HG03520 (cell line): ENCODE data around the gene RANBP3.

Experiments used
- ATAC-seq: cut with Tn5 transposase; IDR thresholded peaks from one replicate; pipeline ENCODE4 v1.9.1; 2021; ENCODE audit warnings: mild to moderate bottlenecking, moderate library complexity; ENCODE audit not compliant: unreplicated experiment

RANBP3 gene

GRCh38 chr19:5905114-5905778 lies 72.7 kb downstream of the RANBP3 start:
- no peak for ATAC-seq

GRCh38 chr19:5904352-5905113 lies 73.4 kb downstream of the RANBP3 start, which contains the start of gene VMAC:
TSS of gene VMAC (plus strand) at chr19:5904872. CDS start at chr19:5904891, 19 bp downstream.
- ATAC-seq = peak; percentile 76

- ATAC-seq = peak; percentile 12
Observed at GRCh38 chr19:5903624-5904351, 74.2 kb downstream of the RANBP3 start, which contains the start of gene NDUFA11. TSS of gene NDUFA11 (minus strand) at chr19:5903790. CDS start at chr19:5903708, 82 bp downstream.

DNA sequence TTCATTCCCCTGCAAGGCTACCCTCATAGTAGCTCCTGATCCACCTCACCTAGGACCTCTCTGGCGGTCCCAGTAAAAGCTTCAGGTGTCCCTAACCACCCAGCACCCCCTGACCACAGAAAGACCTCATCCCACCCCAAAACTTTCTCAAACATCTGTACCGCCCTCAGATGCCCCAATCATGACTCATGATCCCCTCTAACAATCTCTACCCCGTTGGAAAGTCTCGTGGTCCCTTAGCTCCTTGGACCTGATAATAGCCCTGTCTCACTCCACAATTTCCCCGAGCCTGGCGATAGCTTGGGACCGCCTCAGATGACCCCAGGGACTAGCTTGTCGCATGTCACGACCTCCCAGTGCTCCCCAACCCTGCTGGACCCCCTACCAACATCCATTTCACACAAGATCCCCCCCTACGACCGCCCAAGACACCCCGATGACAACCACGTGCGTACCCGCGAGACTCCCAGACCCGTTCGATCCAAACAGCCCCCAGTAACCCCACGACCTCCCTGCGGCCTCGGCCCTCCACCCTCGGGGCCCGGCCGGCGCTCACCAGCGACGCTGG lies 74.8 kb downstream of the RANBP3 start:
- ATAC-seq = no peak

DNA sequence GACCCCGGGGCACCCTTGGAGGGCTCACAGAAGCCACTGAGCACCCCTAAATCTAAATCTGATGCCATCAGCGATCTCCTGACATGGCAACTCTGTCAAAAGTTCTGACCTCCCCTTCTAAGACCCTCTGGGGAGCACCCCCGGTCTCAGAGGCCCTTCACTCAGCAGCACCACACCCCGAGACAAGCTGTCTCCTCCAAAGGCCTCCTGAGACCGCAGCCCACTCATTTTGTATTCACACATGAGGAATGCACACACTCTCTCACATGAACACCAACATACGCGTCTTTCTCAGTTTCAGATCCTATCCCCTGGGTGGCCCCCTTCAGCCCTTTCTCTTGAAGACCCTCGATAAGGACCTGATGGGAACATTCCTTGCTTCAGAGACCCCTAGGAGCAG lies 77.0 kb downstream of the RANBP3 start:
- ATAC-seq = no peak

- ATAC-seq = no peak
Observed at GRCh38 chr19:5899728-5900526, 78.0 kb downstream of the RANBP3 start.

GRCh38 chr19:5897189-5897969 lies 80.6 kb downstream of the RANBP3 start:
- ATAC-seq = no peak

GRCh38 chr19:5896365-5897076 lies 81.4 kb downstream of the RANBP3 start:
- no peak for ATAC-seq

- ATAC-seq = no peak
Observed at GRCh38 chr19:5895890-5896289, 82.0 kb downstream of the RANBP3 start.

DNA sequence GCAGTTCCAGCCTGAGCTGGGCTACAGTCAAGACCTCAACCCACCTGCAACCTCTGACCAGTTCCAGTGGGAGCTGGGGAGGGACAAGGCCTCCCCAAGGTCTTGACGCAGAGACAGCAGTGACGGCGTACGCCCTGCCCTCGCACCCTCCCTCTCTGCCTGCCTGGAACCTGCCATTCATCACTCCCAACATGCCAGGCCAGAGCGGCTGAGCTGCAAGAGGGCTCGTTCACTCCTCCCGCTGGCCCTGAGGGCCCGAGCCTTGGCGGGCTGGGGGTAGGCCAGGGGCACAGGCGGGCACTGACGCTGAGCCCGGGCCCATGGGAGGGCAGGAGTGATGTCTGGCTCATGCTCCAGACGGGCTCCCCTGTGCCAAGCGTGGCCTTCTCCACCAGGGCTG lies 82.5 kb downstream of the RANBP3 start:
- no peak for ATAC-seq

DNA sequence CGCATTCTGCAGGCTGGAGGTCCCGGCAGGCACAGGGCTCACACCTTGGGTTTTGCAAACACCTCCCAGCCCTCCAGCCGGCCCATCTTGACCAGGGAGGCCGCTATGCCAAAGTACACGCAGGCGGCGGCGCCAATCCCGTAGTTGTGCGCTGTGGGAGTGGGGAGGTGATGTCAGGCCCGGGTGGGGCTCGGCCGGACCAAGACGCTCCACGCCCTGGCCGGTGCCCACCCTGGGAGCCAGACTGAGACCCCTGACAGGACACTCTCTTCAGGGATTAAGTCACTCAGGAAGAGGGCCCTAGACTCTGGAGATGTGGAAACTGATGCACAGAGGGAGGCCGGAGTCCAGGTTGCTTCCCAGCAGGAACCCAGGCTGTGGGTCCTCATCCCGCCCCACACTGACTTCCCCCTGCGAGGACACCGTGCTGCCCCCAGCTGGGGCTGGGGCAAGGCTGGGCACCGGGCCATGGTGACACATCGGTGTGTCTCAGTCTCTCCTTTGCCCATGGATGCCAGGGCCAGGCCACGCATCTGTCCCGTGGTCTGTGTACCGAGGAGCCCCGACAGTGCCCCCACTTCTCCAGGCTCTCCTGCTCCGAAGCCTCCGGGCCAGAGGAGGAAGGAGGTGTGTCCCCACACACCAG lies 83.1 kb downstream of the RANBP3 start:
- no peak for ATAC-seq

- no peak for ATAC-seq
Observed at GRCh38 chr19:5893907-5894703, 83.8 kb downstream of the RANBP3 start.

GRCh38 chr19:5893296-5893903 lies 84.5 kb downstream of the RANBP3 start:
- ATAC-seq = no peak

- ATAC-seq = no peak
Observed at GRCh38 chr19:5892772-5893275, 85.1 kb downstream of the RANBP3 start.

- no peak for ATAC-seq
Observed at GRCh38 chr19:5891938-5892771, 85.8 kb downstream of the RANBP3 start.

GRCh38 chr19:5891572-5891937 lies 86.4 kb downstream of the RANBP3 start:
- no peak for ATAC-seq
